ENCODE data around the gene EMILIN2.
"Not testable (repeated sequence)": the region's sequence is repeated elsewhere in the genome, so short reads cannot be mapped to it uniquely, and the experiment has no call there.

- not testable (repeated sequence) for TF ChIP-seq CTCF (IDR thresholded peaks at IDR 0.05); EZH2 (IDR thresholded peaks at IDR 0.05; ENCODE audit: borderline replicate concordance, insufficient read depth, low read depth, low read length, poor library complexity, severe bottlenecking)
These were observed 9.5 kb upstream of the EMILIN2 start for GRCh38 chr18:2837290-2837689.
